Measurements from ENCODE around the gene KIF1B.
A peak's percentile ranks its signal among the peaks of the same experiment; 100 is the strongest.

The KIF1B gene, protein sequence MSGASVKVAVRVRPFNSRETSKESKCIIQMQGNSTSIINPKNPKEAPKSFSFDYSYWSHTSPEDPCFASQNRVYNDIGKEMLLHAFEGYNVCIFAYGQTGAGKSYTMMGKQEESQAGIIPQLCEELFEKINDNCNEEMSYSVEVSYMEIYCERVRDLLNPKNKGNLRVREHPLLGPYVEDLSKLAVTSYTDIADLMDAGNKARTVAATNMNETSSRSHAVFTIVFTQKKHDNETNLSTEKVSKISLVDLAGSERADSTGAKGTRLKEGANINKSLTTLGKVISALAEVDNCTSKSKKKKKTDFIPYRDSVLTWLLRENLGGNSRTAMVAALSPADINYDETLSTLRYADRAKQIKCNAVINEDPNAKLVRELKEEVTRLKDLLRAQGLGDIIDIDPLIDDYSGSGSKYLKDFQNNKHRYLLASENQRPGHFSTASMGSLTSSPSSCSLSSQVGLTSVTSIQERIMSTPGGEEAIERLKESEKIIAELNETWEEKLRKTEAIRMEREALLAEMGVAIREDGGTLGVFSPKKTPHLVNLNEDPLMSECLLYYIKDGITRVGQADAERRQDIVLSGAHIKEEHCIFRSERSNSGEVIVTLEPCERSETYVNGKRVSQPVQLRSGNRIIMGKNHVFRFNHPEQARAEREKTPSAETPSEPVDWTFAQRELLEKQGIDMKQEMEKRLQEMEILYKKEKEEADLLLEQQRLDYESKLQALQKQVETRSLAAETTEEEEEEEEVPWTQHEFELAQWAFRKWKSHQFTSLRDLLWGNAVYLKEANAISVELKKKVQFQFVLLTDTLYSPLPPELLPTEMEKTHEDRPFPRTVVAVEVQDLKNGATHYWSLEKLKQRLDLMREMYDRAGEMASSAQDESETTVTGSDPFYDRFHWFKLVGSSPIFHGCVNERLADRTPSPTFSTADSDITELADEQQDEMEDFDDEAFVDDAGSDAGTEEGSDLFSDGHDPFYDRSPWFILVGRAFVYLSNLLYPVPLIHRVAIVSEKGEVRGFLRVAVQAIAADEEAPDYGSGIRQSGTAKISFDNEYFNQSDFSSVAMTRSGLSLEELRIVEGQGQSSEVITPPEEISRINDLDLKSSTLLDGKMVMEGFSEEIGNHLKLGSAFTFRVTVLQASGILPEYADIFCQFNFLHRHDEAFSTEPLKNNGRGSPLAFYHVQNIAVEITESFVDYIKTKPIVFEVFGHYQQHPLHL (N-terminal part only)

DNA sequence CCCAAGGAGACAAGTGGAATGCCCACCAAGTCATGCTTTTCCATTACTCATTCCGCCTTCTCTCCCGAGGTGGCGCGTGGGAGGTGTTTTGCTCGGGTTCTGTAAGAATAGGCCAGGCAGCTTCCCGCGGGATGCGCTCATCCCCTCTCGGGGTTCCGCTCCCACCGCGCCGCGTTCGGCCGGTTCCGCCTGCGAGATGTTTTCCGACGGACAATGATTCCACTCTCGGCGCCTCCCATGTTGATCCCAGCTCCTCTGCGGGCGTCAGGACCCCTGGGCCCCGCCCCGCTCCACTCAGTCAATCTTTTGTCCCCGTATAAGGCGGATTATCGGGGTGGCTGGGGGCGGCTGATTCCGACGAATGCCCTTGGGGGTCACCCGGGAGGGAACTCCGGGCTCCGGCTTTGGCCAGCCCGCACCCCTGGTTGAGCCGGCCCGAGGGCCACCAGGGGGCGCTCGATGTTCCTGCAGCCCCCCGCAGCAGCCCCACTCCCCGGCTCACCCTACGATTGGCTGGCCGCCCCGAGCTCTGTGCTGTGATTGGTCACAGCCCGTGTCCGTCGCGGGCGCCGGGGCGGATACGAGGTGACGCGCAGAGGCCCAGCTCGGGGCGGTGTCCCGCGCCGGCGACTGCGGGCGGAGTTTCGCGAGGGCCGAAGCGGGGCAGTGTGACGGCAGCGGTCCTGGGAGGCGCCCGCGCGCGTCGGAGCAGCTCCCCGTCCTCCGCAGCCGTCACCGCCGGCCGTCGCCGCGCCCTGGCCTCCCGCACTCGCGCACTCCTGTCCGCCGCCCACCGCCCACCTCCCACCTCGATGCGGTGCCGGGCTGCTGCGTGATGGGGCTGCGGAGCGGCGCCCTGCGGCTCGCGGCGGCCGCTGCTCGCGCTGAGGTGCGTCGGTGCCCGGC lies at the start of gene KIF1B:
Gene KIF1B (plus strand): TSS at position 666 of the 906 bp plus-strand sequence. CDS start 21,759 bp downstream, outside the sequence.
- peak; percentile 93 to 95 for DNase-seq (ENCODE audit: low read depth in 2 of 2)

DNA sequence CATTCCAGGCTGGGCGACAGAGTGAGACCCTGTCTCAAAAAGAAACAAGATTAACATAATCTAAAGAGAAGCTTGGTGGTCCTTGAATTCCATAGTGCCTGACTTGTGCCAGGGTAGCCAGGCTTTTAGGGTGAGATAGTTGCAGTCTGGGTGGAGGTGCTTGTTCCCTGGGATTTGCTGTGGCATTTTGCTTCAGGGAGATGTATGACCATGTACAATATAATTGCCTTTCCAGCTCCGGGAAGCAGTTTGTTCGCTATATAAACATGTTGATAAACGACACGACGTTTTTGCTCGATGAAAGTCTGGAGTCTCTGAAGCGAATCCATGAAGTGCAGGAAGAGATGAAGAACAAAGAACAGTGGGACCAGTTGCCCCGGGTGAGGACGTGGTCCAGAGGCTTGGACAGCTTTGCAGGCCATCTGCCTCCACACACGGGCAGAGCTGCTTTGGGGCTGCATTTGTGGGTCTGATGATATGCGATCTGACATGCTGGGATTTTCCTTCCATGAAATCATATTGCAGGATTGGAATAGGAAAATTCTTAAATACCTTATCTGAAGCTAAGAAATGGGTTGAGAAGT lies 49.4 kb upstream of the KIF1B start:
- DNase-seq (ENCODE audit: low read depth in 2 of 2), result no peak

DNA sequence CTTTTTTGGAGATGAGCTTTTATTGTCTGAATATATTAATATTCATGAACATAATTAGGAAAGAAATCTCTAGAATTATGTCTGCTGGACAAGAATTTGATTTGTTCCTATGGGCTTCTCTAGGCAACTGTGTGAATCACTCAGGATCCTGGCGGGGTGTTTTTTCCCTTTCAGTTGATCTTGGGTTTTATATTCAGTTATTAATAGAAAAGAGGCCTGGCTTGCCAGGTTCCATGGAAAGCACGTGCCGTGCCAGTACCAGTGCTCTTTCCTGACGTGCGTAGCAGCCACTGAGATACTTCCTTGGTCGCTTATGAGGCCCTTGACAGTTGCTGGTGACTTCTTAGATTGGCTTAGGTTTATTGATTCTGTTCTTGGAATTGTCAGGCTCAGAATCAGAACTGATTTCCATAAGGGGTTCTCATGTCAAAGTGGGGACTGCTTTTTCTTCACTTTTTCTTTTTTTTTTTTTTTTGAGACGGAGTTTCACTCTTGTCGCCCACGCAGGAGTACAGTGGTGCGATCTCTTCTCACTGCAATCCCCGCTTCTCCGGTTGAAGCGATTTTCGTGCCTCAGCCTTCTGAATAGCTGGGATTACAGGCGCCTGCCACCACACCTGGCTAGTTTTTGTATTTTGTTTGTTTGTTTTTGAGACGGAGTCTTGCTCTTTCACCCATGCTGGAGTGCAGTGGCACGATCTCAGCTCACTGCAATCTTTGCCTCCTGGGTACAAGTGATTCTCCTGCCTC lies 48.7 kb upstream of the KIF1B start:
- no peak for DNase-seq (ENCODE audit: low read depth in 2 of 2)

DNA sequence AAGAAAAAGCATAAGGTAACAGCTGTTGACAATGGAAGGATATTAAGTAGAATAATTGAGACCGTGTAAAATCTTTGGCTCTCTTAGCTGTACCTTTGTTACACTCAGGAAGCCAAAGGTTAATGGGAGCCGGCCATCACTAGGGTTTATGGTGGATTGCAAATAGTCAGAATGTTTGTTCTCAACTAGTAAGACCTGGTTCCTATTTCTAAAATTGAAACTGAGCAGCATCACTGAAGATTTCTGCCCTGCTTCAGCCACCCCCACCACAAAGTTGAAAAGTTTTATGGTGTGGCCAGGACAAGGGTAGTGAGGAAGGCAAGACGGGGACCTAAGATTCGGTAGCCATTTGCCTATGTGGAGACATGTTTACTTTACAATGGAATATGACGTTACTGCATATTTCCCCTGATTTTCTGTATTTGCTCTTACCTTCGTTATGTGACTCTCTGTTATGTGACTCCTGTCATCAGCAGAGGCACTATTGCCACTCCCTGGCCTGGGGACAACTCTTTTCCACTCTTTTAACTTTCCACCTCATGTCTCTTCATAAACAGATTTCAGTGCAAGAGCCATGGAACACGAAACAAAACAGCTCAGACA lies 41.4 kb upstream of the KIF1B start:
- no peak for DNase-seq (ENCODE audit: low read depth in 2 of 2)

DNA sequence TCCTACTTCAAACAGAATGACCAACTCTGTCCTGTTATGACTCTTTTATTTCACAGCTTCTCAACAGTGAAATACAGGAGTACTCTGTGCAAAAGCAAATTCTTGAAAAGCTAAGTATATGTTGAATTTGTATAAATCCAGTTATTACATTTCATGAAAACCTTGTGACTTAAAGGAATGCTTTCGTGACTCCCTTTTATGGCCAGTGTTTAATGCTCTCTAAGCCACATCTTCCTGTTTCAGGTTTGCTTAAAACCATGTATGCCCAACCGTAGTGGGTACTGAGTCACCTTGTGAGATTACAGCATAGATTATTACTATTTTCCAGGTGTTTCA lies 40.2 kb upstream of the KIF1B start:
- no peak for DNase-seq (ENCODE audit: low read depth in 2 of 2)

DNA sequence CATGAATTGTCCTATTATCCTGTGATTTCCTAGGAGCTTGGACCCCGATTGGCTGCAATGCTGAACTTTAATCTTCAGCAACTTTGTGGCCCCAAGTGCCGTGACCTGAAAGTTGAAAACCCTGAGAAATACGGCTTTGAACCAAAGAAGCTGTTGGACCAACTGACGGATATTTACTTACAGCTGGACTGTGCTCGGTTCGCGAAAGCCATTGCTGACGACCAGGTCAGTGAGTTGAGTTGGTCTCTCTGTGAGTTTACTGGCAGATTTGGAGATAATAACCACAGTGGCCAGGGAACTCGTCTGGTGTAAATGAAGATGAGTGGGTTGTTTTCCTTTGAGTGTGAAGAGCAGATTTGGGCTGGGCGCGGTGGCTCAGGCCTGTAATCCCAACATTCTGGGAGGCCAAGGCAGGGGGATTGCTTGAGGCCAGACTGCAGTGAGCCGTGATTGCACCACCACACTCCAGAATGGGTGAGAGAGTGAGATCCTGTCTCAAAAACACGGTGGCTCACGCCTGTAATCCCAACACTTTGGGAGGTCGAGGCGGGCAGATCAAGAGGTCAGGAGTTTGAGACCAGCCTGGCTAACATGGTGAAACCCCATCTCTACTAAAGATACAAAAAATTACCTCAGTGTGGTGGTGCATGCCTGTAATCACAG lies 39.1 kb upstream of the KIF1B start:
- no peak for DNase-seq (ENCODE audit: low read depth in 2 of 2)

DNA sequence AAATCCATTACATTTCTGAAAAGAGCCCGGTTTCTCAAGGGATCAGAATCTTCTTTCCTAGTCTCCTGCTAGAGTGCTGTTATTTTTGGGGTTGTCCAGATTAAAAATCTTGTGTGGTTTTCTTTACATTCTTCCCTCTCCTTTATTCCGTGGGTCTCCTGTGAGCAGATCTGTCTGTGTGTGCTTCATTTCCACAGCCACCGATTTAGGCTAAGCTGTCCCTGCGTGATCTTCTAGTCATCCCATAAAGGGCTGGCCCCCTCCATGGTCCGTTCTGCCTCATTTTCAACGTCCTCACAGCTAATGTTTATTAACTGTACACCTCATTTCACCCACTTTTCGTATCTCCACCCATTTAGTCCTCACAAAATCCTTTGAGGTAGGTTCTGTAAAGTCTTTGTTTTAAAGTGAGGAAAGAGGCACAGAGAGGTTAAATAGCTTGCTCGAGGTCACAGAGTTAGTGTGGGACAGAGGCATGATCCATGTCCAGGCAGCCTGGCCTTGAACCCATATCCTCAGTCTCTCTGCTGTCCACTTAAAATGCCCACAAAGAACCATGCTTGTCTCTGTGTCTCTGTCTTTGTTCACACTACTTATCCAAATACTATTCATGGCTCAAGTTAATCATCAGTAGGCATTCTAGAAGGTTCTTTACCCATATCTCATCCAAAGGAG lies 38.2 kb upstream of the KIF1B start:
- no peak for DNase-seq (ENCODE audit: low read depth in 2 of 2)

DNA sequence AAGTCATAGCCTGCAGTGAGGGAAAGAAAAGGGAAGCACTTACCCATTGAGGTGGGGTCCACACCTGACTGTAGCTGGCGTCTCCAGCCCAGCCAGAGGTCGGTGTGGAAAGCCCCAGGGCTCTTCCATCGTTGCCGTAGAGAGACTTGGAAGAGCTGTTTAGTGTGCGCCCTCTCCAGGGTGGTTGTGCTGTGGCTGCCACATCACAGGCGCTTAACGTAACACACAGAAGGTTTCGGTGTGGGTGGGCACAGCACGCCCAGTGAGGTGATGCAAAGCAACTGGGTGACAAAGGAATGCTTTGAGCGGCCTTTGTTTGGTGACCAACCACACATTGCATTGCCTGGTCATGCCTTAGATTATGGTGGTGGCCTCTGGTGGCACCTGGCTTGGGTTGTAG lies 36.8 kb upstream of the KIF1B start:
- DNase-seq (ENCODE audit: low read depth in 2 of 2), result no peak

DNA sequence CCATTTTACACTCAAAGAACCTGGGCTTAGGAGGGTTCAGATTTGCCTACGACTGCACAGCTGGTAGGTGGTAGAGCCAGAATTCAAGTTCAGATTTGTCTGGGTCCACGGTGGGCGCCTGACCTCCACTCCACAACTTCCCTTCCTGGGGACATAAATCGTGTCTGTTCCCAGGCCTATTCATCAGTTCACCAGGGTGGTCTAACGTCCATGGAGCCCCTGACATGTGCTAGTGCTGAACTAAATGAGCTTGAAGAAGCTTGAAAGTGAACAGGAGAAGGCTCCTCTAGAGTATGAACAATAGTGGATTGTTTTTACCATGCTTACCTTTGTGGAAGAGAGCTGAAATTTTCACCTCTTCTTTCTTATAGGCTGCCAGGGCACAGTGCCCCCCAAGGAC lies 32.5 kb upstream of the KIF1B start:
- no peak for DNase-seq (ENCODE audit: low read depth in 2 of 2)

DNA sequence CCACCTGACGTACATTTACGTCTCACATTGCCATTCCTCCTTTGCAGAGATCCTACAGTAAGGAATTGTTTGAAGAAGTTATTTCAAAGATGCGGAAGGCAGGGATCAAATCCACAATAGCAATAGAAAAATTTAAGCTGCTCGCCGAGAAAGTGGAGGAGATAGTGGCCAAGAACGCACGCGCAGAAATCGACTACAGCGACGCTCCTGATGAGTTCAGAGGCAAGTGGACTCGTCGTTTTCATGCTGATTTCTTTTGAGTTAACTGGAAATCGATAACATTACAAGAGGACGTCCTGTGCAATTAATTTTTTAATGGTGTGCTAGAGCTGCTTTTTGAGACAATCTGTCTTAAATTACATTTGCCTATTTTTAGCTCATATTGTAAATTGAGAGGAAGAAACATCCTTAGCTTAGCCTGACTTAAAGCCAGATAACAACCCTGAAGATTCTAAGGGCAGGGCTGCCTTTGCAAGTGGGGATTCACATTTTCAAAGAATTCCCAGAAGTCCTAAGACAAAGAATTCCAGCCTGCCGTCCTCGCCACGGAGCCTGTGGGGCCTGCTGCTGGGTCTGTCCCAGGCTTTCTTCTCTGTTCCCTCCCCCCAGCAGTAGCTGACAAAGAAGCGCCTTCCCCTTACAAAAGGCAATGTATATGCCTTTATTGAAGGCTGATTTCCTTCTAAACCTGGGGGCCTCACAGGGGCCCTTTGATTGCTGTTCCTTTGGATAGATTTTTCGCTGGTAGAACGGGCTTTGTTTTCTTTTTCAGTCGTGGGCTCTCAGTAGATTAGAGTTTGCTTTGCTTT lies 31.6 kb upstream of the KIF1B start:
- no peak for DNase-seq (ENCODE audit: low read depth in 2 of 2)

DNA sequence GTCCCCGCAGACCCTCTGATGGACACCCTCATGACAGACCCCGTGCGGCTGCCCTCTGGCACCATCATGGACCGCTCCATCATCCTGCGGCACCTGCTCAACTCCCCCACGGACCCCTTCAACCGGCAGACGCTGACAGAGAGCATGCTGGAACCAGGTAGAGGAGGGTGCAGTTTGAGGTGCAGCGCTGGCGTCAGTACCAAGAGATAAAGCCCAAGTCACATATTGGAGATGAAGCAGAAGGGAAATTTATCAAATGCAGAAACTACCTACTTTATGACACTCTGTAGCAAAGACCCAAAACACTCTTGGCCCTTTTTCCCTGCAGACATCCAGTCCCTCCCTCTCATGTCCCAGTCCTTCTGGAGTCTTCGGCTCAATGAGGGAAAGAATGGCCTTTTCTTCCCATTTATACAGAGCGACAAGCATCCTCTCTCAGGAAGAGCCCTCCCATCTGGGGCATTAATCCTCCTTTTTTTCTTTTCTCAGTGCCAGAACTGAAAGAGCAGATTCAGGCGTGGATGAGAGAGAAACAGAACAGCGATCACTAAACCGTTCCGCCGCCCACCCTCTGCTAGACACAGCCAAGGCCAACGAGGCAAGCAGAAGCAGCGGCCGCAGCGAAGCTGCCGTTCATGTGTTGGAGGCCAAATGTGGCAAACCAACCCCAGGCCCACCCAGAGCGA lies 30.8 kb upstream of the KIF1B start:
- DNase-seq (ENCODE audit: low read depth in 2 of 2), result no peak

DNA sequence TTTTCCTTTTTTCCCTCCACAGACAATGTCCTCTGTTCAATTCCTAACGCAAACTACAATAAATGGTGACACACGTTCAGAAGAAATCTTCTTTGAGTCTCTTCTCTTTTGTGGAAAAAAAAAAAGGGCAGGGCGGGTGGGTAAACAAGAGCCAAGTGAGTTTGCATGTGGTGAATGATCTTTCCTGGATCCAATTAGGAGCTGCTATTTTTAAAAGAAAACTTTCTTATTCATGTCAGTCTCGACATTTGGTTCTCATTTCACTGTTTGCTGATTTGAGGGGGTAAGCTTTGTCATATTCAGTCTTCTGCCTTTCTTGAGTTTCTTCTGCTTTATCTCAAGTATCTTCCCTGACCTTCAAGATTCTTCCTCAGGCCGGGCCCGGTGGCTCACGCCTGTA lies 29.2 kb upstream of the KIF1B start:
- DNase-seq (ENCODE audit: low read depth in 2 of 2), result no peak

DNA sequence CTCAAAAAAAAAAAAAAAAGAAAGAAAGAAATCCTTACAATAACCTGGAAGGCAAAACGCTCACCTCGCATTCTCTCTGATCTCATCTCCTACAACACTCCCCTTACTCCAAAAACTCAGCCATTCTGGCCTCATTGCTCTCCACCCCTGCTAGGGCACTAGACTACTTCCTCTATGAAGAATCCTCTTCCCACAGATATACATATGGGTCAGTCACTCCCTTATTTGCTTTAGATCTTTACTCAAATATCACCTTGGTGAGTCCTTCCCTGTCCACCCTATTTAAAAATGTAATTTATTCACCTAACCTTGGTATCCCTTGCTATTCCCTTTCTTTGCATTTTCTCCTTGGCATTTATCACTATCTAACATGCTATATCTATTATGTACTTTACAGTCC lies 24.6 kb upstream of the KIF1B start:
- DNase-seq (ENCODE audit: low read depth in 2 of 2), result no peak

DNA sequence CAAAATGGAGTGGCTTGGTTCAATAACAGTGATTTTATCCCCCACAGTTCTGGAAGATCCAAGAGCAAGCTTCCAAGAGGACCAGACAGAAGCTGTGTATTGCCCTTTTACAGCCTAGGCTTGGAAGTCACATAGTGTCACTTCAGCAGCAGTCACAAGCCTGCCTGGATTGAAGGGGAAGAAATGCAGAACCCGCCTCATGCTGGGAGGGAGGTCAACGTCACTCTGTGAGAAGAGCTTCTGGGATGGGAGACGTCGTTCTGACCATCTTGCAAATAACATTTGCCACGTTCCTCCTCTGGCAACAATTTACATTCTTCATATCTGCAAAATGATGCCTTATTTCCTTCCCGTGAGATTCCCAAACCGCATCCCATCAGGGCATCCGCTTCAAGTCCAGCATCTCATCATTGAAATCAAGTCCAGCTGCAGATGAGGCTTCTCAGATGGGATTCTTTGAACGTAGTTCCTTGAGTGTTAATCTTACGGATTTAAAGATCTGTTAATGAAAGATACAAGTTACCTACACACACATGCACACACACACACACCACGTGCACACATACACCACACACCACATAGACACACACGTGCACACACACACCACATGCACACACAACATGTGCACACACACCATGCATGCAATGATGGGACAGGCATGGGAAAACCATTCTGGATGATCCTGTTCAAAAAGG lies 23.9 kb upstream of the KIF1B start:
- no peak for DNase-seq (ENCODE audit: low read depth in 2 of 2)

DNA sequence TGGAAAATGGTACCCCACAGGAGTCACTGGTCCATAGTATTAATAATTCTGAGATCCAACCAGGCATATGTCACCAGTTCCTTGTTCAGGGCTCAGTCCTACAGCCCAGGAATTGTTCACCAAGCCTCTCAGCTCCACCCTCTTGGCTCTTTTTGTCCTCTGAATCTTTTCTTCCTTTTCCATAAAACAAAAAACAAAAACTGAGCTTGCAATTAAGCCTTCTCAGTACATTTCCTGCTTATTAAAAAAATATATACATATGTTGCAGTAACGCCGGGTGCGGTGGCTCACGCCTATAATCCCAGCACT lies 23.4 kb upstream of the KIF1B start:
- no peak for DNase-seq (ENCODE audit: low read depth in 2 of 2)

DNA sequence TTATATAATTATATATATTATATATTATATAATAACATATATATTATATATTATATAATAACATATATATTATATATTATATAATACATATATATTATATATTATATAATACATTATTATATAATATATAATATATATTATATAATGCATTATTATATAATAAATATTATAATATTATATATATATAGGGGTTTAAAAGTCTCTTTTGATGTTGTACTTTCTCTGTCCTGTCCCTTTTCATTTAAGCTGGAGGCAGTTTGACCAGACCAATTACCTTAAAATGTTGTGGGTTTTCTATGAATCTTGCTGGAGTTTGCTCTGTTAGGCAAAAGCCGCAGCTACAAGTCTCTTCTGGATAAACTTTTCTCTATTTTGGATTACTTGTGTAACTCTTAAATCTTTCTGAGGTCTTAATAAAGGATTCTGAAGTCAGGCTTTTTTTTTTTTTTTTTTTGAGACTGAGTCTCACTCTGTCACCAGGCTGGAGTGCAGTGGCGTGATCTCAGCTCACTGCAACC lies 22.2 kb upstream of the KIF1B start:
- DNase-seq (ENCODE audit: low read depth in 2 of 2), result no peak

DNA sequence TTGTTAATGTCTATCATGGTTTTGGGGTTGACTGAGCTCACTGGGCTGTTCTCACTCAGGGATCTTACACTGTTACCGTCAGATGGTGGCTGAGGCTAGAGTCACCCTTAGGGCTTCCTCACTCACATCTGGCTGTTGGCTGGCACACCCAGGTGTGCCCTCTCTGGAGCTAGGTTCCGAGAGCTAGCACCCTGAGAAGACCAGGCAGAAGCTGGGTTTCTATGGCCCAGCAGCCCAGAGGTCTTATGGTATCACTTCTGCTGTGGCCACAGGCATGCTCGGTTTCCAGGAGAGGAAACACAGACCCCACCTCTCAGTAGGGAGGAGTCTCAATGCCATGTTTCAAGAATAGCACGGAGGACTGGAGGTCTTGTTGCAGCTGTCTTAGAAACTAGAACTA lies 20.7 kb upstream of the KIF1B start:
- DNase-seq (ENCODE audit: low read depth in 2 of 2), result no peak

Measured in stimulated activated CD8-positive, alpha-beta memory T cell treated with anti-CD3 and anti-CD28 coated beads, Interleukin-7, amount 100 ng/mL, for 4 hours (primary cell).